Glutamatergic neuron (in vitro differentiated cells): ENCODE data around the gene MTMR4. TPM values are rescaled to one million over a fixed set of nuclear protein-coding genes. Genes with fewer than 3 reads are reported as not detected.

Source experiments
- DNase-seq: peaks from one replicate; pipeline ENCODE4 v3.0.0; 2022
- H3K27ac Mint-ChIP-seq: one replicate; pipeline ENCODE4 v1.8.0; 2020; ENCODE audit warnings: mild to moderate bottlenecking, mixed read lengths, inconsistent platforms; ENCODE audit not compliant: unreplicated experiment
- H3K27me3 Mint-ChIP-seq: one replicate; pipeline ENCODE4 v1.8.0; 2020; ENCODE audit warnings: mild to moderate bottlenecking, moderate library complexity, mixed read lengths, inconsistent platforms; ENCODE audit not compliant: unreplicated experiment
- H3K36me3 Mint-ChIP-seq: one replicate; pipeline ENCODE4 v1.8.0; 2020; ENCODE audit warnings: mild to moderate bottlenecking, mixed read lengths, inconsistent platforms; ENCODE audit not compliant: unreplicated experiment
- H3K4me1 Mint-ChIP-seq: one replicate; pipeline ENCODE4 v1.8.0; 2020; ENCODE audit warnings: mild to moderate bottlenecking, low read depth, mixed read lengths, inconsistent platforms; ENCODE audit not compliant: unreplicated experiment
- H3K4me3 Mint-ChIP-seq: one replicate; pipeline ENCODE4 v1.8.0; 2020; ENCODE audit warnings: mild to moderate bottlenecking, mixed read lengths, inconsistent platforms; ENCODE audit not compliant: unreplicated experiment
- H3K9me3 Mint-ChIP-seq: one replicate; pipeline ENCODE4 v1.8.0; 2020; ENCODE audit warnings: mild to moderate bottlenecking, moderate library complexity, mixed read lengths, inconsistent platforms; ENCODE audit not compliant: unreplicated experiment
- CTCF ChIP-seq: fragments of 200-600 bp; sonication (generic); IDR thresholded peaks from one replicate; pipeline ENCODE4 v1.5.0; 2021; ENCODE audit not compliant: partially characterized antibody, unreplicated experiment
- total RNA-seq: library from RNA; stranded (reverse); fragmentation: NEBNext Ultra II Directional; extraction: Animal tissue kit (Norgen Biotek cat#: 25700); gene quantifications from one replicate; pipeline ENCODE4 v1.2.1, GENCODE V29; 2021; ENCODE audit not compliant: unreplicated experiment

MTMR4 gene
- total RNA-seq, 1 donor from 2014 or later = 152 TPM

- peaks cover 6% of the 10 kb centered on the region for H3K27me3 Mint-ChIP-seq
- TF ChIP-seq CTCF = no peak
- H3K36me3 Mint-ChIP-seq = no peaks in the 10 kb centered on the region
- peaks cover 10% of the 10 kb centered on the region for H3K4me1 Mint-ChIP-seq
- DNase-seq = no peak
- H3K9me3 Mint-ChIP-seq = no peaks in the 10 kb centered on the region
- no peak overlapping the region for H3K4me3 Mint-ChIP-seq
- H3K27ac Mint-ChIP-seq = no peak overlapping the region
Observed at GRCh38 chr17:58527949-58528348, 13.5 kb upstream of the MTMR4 start.

GRCh38 chr17:58527306-58527705 lies 12.9 kb upstream of the MTMR4 start:
- H3K36me3 Mint-ChIP-seq = no peaks in the 10 kb centered on the region
- TF ChIP-seq CTCF = peak; percentile 26
- no peaks in the 10 kb centered on the region for H3K9me3 Mint-ChIP-seq
- H3K27me3 Mint-ChIP-seq = peaks cover 6% of the 10 kb centered on the region
- no peak overlapping the region for H3K4me3 Mint-ChIP-seq
- H3K27ac Mint-ChIP-seq = no peak overlapping the region
- no peak for DNase-seq
- H3K4me1 Mint-ChIP-seq = peaks cover 7% of the 10 kb centered on the region

GRCh38 chr17:58525239-58525638 lies 10.8 kb upstream of the MTMR4 start:
- H3K4me3 Mint-ChIP-seq = no peak overlapping the region
- peaks cover 8% of the 10 kb centered on the region for H3K27me3 Mint-ChIP-seq
- H3K4me1 Mint-ChIP-seq = peaks cover 5% of the 10 kb centered on the region
- H3K27ac Mint-ChIP-seq = no peak overlapping the region
- TF ChIP-seq CTCF = no peak
- H3K36me3 Mint-ChIP-seq = no peaks in the 10 kb centered on the region
- no peak for DNase-seq
- no peaks in the 10 kb centered on the region for H3K9me3 Mint-ChIP-seq

DNA sequence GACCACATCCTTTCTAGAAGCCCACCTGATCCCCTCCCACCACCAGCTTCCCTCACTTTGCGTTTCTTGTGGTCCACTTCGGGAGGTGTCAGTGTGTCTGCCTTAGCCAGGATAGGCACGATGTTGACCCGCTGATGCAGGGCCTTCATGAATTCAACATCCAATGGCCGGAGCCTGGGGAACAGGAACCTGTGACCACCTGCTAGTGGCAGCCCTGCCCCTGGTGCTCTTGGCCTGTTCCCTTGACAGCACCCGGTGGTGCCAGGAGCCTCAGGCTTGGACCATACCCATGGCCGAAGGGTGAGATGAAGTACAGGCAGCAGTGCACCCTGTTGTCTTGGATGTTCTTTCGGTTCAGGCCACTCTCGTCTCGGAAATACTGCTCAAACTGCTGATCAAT lies 7.2 kb upstream of the MTMR4 start:
- no peaks in the 10 kb centered on the region for H3K36me3 Mint-ChIP-seq
- H3K4me3 Mint-ChIP-seq = no peak overlapping the region
- peaks cover 5% of the 10 kb centered on the region for H3K27me3 Mint-ChIP-seq
- peaks cover 7% of the 10 kb centered on the region for H3K9me3 Mint-ChIP-seq
- no peak for DNase-seq
- no peak for TF ChIP-seq CTCF
- peaks cover 10% of the 10 kb centered on the region for H3K4me1 Mint-ChIP-seq
- no peak overlapping the region for H3K27ac Mint-ChIP-seq

- Mint-ChIP-seq H3K4me3 (peak overlapping the region; percentile 38), H3K27ac (no peak overlapping the region)
Observed at GRCh38 chr17:58520843-58521430, 6.5 kb upstream of the MTMR4 start.

More at GRCh38 chr17:58520843-58521430, 6.5 kb upstream of the MTMR4 start:
- Mint-ChIP-seq H3K9me3 (peaks cover 9% of the 10 kb centered on the region), H3K4me1 (peaks cover 13% of the 10 kb centered on the region), H3K36me3 (no peaks in the 10 kb centered on the region), H3K27me3 (peaks cover 7% of the 10 kb centered on the region)
- DNase-seq = peak; percentile 54
- peak; percentile 72 for TF ChIP-seq CTCF
